IMR-90 (cell line): Measurements from ENCODE around the gene BTBD2.

ENCODE experiments used
- CEBPB ChIP-seq: IDR thresholded peaks from 2 replicates; pipeline ENCODE4 v1.6.1; 2012; ENCODE audit warnings: low read depth, low read length, improper control_type of control experiment
- FOS ChIP-seq: fragments of 150-350 bp; IDR thresholded peaks from 2 replicates; pipeline ENCODE4 v1.6.1; 2016; ENCODE audit warnings: low read depth, low read length
- MAFK ChIP-seq: IDR thresholded peaks from 2 replicates; pipeline ENCODE4 v1.6.1; 2012; ENCODE audit warnings: low read depth, low read length, improper control_type of control experiment
- MXI1 ChIP-seq: IDR thresholded peaks from 2 replicates; pipeline ENCODE4 v1.6.1; 2012; ENCODE audit warnings: low read depth, mild to moderate bottlenecking, low read length, moderate library complexity, borderline replicate concordance
- POLR2A ChIP-seq: IDR thresholded peaks from 2 replicates; pipeline ENCODE4 v1.6.1; 2012; ENCODE audit warnings: mild to moderate bottlenecking, low read depth, low read length
- RAD21 ChIP-seq: IDR thresholded peaks from 2 replicates; pipeline ENCODE4 v1.6.1; 2012; ENCODE audit warnings: low read length, improper control_type of control experiment
- SMC3 ChIP-seq: fragments of 150-350 bp; IDR thresholded peaks from 2 replicates; pipeline ENCODE4 v1.6.1; 2016; ENCODE audit warnings: low read depth, mild to moderate bottlenecking, antibody characterized with exemption, low read length, moderate library complexity
- TF ChIP-seq, protein P1 (sequence below): conservative IDR thresholded peaks from 2 replicates; pipeline ENCODE4 v1.5.1; 2012; ENCODE audit warnings: mild to moderate bottlenecking, low read depth, low read length, improper control_type of control experiment

DNA sequence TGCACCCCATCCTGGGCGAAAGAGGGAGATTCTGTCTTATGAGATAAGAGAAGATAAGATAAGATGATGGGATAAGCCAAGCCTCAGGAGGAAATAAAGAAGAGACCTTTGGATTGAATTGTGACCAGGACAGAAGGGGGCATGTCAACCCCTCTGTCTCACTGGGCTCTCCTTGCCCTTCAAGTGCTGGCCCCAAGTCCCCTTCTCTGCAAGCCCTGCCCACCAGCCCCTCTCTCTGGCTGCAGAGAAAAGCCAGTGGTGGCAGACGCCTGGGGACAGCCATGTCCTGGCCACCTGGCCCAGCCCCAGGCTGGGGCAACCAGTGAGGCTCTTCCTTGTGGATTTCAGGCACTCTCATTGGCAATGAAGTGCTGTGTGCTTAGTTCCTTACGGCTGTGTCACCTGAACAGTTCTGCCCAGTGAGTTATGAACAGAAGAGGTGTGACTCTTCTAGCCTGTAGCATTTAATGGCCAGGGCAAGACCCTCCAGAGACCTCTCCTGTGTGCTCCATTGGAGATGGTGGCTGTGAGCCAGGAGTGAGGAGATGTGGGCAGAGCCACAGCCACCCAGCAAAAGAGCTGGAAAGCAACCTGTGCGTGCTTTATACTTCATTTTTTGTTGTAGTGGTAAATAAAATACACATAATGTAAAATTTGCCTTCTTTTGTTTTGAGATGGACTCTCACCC is 6.1 kb upstream of the BTBD2 start:
- TF ChIP-seq, protein P1, sequence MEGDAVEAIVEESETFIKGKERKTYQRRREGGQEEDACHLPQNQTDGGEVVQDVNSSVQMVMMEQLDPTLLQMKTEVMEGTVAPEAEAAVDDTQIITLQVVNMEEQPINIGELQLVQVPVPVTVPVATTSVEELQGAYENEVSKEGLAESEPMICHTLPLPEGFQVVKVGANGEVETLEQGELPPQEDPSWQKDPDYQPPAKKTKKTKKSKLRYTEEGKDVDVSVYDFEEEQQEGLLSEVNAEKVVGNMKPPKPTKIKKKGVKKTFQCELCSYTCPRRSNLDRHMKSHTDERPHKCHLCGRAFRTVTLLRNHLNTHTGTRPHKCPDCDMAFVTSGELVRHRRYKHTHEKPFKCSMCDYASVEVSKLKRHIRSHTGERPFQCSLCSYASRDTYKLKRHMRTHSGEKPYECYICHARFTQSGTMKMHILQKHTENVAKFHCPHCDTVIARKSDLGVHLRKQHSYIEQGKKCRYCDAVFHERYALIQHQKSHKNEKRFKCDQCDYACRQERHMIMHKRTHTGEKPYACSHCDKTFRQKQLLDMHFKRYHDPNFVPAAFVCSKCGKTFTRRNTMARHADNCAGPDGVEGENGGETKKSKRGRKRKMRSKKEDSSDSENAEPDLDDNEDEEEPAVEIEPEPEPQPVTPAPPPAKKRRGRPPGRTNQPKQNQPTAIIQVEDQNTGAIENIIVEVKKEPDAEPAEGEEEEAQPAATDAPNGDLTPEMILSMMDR = no peak
- TF ChIP-seq FOS (no peak), POLR2A (no peak), CEBPB (no peak), MAFK (no peak), RAD21 (no peak), MXI1 (no peak), SMC3 (no peak)
